ENCODE results near the gene ADGRG7.
A peak's percentile ranks its signal among the peaks of the same experiment; 100 is the strongest.

ADGRG7 gene, protein sequence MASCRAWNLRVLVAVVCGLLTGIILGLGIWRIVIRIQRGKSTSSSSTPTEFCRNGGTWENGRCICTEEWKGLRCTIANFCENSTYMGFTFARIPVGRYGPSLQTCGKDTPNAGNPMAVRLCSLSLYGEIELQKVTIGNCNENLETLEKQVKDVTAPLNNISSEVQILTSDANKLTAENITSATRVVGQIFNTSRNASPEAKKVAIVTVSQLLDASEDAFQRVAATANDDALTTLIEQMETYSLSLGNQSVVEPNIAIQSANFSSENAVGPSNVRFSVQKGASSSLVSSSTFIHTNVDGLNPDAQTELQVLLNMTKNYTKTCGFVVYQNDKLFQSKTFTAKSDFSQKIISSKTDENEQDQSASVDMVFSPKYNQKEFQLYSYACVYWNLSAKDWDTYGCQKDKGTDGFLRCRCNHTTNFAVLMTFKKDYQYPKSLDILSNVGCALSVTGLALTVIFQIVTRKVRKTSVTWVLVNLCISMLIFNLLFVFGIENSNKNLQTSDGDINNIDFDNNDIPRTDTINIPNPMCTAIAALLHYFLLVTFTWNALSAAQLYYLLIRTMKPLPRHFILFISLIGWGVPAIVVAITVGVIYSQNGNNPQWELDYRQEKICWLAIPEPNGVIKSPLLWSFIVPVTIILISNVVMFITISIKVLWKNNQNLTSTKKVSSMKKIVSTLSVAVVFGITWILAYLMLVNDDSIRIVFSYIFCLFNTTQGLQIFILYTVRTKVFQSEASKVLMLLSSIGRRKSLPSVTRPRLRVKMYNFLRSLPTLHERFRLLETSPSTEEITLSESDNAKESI

DNA sequence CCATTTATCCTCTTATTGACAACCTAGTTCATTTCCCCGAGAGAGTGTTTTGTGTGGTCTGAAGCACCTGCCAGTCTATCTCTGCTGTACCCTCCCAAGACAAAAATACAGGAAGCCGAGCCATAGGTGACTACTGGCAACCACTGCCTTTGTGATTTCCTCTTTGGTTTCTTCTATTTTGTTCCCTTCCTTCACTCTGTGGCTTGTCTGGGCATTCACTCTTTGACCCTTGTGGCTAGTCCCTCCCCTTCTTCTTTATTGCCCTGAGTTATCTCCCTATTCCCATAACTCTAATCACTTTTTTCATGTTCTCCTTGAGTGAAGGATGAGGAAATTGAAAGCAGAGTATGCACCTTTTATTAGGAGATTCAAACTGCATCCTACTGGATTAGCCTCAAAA, at the start of gene ADGRG7:
Gene ADGRG7 (plus strand): TSS at position 297 of the 400 bp plus-strand sequence. CDS start 256 bp downstream, outside the sequence.
- Histone ChIP-seq H3K9ac (ENCODE audit: low read depth, low read length) (no peak within 1 kb of the TSS), H3K4me3 (ENCODE audit: low read length) (no peak within 1 kb of the TSS), H3K27ac (ENCODE audit: low read length) (no peak within 1 kb of the TSS)

DNA sequence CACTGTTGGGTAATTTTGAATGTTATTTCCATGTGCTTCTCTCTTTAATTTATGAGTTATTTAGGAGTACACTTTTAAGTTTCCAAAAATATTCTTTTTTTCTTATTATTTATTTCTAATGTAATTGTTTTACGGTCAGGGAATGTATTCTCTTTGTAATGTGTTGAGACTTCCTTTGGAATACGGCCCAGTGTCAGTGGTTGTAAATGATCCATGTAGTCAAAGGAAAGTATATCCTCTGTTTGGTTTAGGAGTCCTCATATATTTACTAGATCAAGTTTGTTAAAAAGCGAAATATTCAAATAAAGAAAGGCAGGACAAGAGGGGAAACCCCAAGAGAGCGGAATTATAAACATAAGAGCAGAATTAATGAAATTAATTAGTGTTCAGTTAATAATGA, 49.0 kb upstream of the ADGRG7 start:
- Histone ChIP-seq H3K9me3 (ENCODE audit: insufficient read depth, low read depth, low read length) (no peaks in the 10 kb centered on the region), H3K9ac (ENCODE audit: low read depth, low read length) (no peak overlapping the region; the same call in 1 of the 2 replicates), H3K27ac (ENCODE audit: low read length) (peak overlapping the region; percentile 7)

More for the DNA sequence above, at the start of gene ADGRG7:
- Histone ChIP-seq H3K9me3 (ENCODE audit: insufficient read depth, low read depth, low read length) (no peaks in the 10 kb centered on the region), H3K4me1 (ENCODE audit: insufficient read depth, low read length) (no peaks in the 10 kb centered on the region), H3K36me3 (ENCODE audit: insufficient read depth, low read depth, low read length) (no peaks in the 10 kb centered on the region), H3K27me3 (ENCODE audit: insufficient read depth, low read length) (no peaks in the 10 kb centered on the region)

DNA sequence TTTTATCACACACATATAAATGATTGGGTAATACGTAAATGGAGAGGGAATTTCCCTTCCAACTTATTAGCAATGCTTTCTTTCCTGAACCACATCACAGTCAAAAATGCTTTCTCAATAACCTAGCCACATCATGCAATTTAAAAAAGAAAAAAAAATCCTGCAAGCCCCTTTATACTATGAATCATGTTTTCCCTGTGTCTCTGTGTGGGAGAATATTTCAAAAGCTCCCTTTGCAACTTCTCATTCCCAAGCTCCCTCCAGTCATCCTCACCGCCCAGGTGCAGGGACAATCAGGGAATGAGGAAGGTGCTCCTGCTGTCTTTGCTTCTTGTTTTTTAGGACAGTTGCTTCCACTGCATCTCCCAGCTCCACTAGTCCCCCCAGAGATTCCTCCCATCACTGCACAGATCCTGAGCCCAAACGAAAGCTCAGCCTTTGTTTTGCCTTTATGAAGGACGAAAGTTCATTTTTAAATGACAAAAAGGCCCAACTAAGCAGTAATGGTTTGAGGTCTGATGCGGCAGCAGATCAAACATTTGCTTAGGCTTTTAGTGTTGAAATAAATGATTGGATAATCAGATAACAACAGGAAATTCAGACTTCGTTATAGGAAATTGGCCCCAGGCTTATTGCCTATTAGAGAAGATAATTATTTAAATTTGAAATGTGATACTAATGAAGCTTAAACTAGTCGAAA, 47.8 kb upstream of the ADGRG7 start:
- Histone ChIP-seq H3K36me3 (ENCODE audit: insufficient read depth, low read depth, low read length) (no peaks in the 10 kb centered on the region), H3K4me3 (ENCODE audit: low read length) (no peak overlapping the region), H3K9ac (ENCODE audit: low read depth, low read length) (peak overlapping the region; percentile 31; the same call in 1 of the 2 replicates), H3K9me3 (ENCODE audit: insufficient read depth, low read depth, low read length) (no peaks in the 10 kb centered on the region), H3K4me1 (ENCODE audit: insufficient read depth, low read length) (peaks cover 23% of the 10 kb centered on the region; the same call in 1 of the 2 replicates), H3K27me3 (ENCODE audit: insufficient read depth, low read length) (no peaks in the 10 kb centered on the region), H3K27ac (ENCODE audit: low read length) (no peak overlapping the region)

More for the DNA sequence above, 49.0 kb upstream of the ADGRG7 start:
- peaks cover 23% of the 10 kb centered on the region; the same call in 1 of the 2 replicates for H3K4me1 ChIP-seq (ENCODE audit: insufficient read depth, low read length)
- H3K27me3 ChIP-seq (ENCODE audit: insufficient read depth, low read length) = no peaks in the 10 kb centered on the region
- H3K36me3 ChIP-seq (ENCODE audit: insufficient read depth, low read depth, low read length) = no peaks in the 10 kb centered on the region
- no peak overlapping the region for H3K4me3 ChIP-seq (ENCODE audit: low read length)

DNA sequence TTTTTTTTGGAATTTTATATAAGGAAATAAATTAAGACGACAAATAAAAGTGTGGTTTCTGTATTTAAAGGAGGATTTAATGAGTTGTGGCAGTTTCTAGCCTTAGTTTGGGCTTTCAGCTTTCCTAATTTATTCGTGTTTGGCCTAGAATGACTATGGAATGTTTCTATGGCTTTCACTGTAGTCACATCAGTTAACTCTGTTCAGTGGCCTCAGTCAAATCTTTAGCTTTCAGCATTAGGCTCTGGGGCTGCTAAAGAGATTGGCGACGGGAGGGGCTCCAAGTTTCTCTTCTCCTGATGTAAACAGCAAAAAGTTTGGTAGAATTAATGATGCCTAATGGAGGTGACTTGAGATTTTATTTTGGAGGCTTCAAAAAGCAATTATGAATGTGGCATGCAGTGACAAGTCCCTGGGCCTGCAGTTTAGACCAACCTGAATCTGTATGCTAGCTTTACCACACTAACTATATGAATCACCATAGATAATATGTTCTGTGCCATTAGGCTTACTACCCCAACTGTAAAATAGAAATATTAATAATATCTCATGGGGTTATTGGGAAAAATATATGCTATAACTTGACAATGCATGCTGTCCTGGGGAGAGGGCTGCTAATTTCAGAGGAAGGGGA, 47.1 kb upstream of the ADGRG7 start:
- Histone ChIP-seq H3K9me3 (ENCODE audit: insufficient read depth, low read depth, low read length) (no peaks in the 10 kb centered on the region), H3K9ac (ENCODE audit: low read depth, low read length) (peak overlapping the region; percentile 31; the same call in 1 of the 2 replicates), H3K27ac (ENCODE audit: low read length) (no peak overlapping the region), H3K4me3 (ENCODE audit: low read length) (no peak overlapping the region), H3K27me3 (ENCODE audit: insufficient read depth, low read length) (no peaks in the 10 kb centered on the region), H3K36me3 (ENCODE audit: insufficient read depth, low read depth, low read length) (no peaks in the 10 kb centered on the region), H3K4me1 (ENCODE audit: insufficient read depth, low read length) (peaks cover 23% of the 10 kb centered on the region; the same call in 1 of the 2 replicates)

DNA sequence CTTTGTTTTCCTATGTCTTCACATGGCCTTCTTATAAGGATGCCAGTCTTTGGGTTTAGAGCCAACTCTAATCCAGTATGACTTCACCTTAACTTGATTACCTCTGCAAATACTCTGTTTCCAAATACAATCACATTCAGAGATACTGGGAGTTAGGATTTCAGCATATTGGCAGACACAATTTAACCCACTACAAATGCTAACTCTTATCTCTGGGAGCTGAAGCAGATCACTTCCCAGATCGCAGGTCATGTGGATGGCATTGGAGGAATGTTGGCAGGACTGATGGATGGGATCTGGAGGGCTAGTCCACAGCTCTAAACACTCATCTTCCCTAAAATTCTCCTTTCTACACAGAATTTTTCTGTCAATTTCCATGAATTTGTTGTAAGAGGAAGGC, 46.2 kb upstream of the ADGRG7 start:
- no peak overlapping the region for H3K4me3 ChIP-seq (ENCODE audit: low read length)
- H3K4me1 ChIP-seq (ENCODE audit: insufficient read depth, low read length) = peaks cover 23% of the 10 kb centered on the region; the same call in 1 of the 2 replicates
- H3K36me3 ChIP-seq (ENCODE audit: insufficient read depth, low read depth, low read length) = no peaks in the 10 kb centered on the region
- no peaks in the 10 kb centered on the region for H3K27me3 ChIP-seq (ENCODE audit: insufficient read depth, low read length)
- H3K9ac ChIP-seq (ENCODE audit: low read depth, low read length) = no peak overlapping the region
- H3K27ac ChIP-seq (ENCODE audit: low read length) = no peak overlapping the region
- H3K9me3 ChIP-seq (ENCODE audit: insufficient read depth, low read depth, low read length) = no peaks in the 10 kb centered on the region

DNA sequence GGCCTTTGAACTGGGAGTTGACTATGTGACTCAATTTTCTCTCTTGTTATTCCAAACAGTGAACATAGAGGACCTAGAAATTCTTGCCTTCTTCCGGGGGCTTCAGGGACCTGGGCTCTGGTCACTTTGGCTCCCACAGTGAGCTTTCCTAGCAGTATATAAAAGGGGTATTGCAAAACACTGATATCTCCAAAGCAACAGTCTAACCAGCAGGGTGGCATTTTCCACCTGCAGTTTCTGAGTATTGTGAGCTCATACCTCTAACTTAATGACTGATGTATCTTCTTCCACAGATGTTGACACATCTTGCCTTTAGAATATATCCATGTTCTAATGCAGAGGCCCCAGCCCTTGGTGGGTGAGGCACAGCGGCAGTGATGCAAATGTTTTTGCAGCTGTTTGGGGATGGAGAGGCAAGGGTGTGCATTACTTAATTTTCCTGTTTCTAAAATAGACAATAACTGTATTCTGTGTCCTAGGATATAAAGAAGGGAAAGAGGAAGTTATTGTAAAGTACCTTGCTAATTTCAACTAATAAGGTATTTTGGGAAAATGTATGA, 45.7 kb upstream of the ADGRG7 start:
- H3K27me3 ChIP-seq (ENCODE audit: insufficient read depth, low read length) = no peaks in the 10 kb centered on the region

DNA sequence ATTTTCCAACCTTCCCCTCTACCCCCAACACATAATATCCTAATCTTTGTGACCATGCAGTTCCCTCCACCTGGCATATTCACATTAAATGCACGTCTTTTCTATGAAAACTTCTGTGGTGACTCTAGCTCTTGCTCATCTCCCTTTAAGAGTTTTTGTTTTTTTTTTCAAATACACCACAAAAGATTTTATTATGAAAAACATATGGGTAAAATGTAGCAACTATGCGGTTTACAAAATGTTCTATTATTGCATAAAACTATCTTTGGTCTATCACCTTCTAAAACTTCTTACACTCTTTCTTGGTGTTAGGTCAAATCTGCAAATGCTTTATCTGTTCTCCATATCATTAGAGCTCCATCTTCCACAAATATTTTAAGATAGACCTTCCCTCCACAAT, 38.6 kb upstream of the ADGRG7 start:
- Histone ChIP-seq H3K36me3 (ENCODE audit: insufficient read depth, low read depth, low read length) (no peaks in the 10 kb centered on the region), H3K9ac (ENCODE audit: low read depth, low read length) (no peak overlapping the region), H3K27ac (ENCODE audit: low read length) (no peak overlapping the region), H3K4me3 (ENCODE audit: low read length) (no peak overlapping the region), H3K4me1 (ENCODE audit: insufficient read depth, low read length) (no peaks in the 10 kb centered on the region), H3K27me3 (ENCODE audit: insufficient read depth, low read length) (no peaks in the 10 kb centered on the region), H3K9me3 (ENCODE audit: insufficient read depth, low read depth, low read length) (no peaks in the 10 kb centered on the region)

More for the DNA sequence above, 45.7 kb upstream of the ADGRG7 start:
- Histone ChIP-seq H3K9me3 (ENCODE audit: insufficient read depth, low read depth, low read length) (no peaks in the 10 kb centered on the region), H3K36me3 (ENCODE audit: insufficient read depth, low read depth, low read length) (no peaks in the 10 kb centered on the region), H3K27ac (ENCODE audit: low read length) (no peak overlapping the region), H3K4me3 (ENCODE audit: low read length) (no peak overlapping the region), H3K4me1 (ENCODE audit: insufficient read depth, low read length) (peaks cover 23% of the 10 kb centered on the region; the same call in 1 of the 2 replicates), H3K9ac (ENCODE audit: low read depth, low read length) (no peak overlapping the region)

DNA sequence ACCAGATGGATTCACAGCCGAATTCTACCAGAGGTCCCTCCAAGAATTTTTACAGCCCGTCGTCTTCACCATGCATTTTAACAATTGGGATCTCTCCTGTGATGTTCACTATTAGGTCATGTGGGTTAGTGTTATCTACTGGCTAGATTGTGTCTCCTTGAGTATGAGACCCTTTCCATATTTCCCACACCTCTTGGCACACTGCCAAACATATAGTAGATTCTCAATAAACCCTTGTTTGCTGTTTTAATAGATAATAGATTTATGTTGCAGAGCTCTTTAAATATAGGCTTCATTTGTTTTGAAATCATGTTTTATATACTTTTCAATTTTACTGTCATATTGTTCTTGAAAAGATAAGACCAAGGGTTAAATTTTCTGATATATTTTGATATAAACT, 34.9 kb upstream of the ADGRG7 start:
- no peak overlapping the region for H3K27ac ChIP-seq (ENCODE audit: low read length)
- H3K36me3 ChIP-seq (ENCODE audit: insufficient read depth, low read depth, low read length) = no peaks in the 10 kb centered on the region
- H3K9me3 ChIP-seq (ENCODE audit: insufficient read depth, low read depth, low read length) = no peaks in the 10 kb centered on the region
- H3K27me3 ChIP-seq (ENCODE audit: insufficient read depth, low read length) = no peaks in the 10 kb centered on the region
- no peak overlapping the region for H3K4me3 ChIP-seq (ENCODE audit: low read length)
- no peak overlapping the region for H3K9ac ChIP-seq (ENCODE audit: low read depth, low read length)
- peaks cover 6% of the 10 kb centered on the region; the same call in 1 of the 2 replicates for H3K4me1 ChIP-seq (ENCODE audit: insufficient read depth, low read length)

DNA sequence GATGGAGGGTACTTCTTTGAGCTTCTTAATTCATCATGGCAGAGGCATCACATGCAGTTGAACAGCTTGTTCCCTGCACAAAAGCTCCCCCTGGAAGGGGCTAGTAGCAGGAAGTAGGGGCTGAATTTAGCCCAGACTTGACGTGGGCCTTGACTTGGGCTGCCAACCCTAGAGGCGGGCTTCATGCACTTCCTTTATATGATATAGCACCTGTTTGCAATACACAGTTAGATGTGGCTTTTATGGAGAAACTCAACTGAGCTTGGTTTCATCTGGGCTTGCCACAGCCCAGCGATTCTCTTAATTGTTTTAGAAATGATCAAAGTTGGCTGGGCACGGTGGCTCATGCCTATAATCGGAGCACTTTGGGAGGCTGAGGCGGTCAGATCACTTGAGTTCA, 33.7 kb upstream of the ADGRG7 start:
- Histone ChIP-seq H3K9me3 (ENCODE audit: insufficient read depth, low read depth, low read length) (no peaks in the 10 kb centered on the region), H3K9ac (ENCODE audit: low read depth, low read length) (no peak overlapping the region), H3K4me1 (ENCODE audit: insufficient read depth, low read length) (peaks cover 6% of the 10 kb centered on the region; the same call in 1 of the 2 replicates), H3K27ac (ENCODE audit: low read length) (no peak overlapping the region), H3K27me3 (ENCODE audit: insufficient read depth, low read length) (no peaks in the 10 kb centered on the region), H3K36me3 (ENCODE audit: insufficient read depth, low read depth, low read length) (no peaks in the 10 kb centered on the region), H3K4me3 (ENCODE audit: low read length) (no peak overlapping the region)

DNA sequence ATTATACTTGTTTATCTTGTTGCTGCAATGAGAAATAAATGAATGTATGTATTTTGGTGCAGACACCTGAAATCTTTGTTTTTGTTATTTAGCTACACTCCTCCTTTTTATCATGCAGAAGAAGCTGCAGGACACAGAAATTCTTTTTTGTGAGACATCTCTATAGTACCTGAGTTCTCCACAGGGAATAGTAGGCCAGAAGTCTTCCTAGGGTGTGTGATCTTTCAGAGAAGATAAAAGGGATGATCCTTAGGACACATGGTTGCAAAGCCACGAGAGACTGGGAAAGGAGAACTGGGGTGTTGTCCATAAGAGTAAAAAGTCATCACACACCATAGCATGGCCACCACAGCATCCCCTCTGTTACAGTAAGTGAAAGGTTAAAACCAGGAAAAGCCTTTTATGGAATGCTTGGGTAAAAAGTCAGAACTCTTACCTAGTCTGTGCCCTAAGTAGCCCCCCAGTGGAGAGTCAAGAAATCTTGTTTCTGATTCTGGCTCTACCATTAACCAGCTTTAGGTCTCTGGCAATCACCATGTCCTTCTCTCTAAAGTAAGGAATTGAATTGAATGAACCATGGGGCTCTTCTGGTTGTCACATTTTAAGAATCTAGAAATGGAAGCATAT, 31.9 kb upstream of the ADGRG7 start:
- Histone ChIP-seq H3K9ac (ENCODE audit: low read depth, low read length) (no peak overlapping the region), H3K27ac (ENCODE audit: low read length) (no peak overlapping the region), H3K4me1 (ENCODE audit: insufficient read depth, low read length) (peaks cover 6% of the 10 kb centered on the region; the same call in 1 of the 2 replicates), H3K9me3 (ENCODE audit: insufficient read depth, low read depth, low read length) (no peaks in the 10 kb centered on the region), H3K36me3 (ENCODE audit: insufficient read depth, low read depth, low read length) (no peaks in the 10 kb centered on the region), H3K27me3 (ENCODE audit: insufficient read depth, low read length) (no peaks in the 10 kb centered on the region), H3K4me3 (ENCODE audit: low read length) (no peak overlapping the region; the same call in 1 of the 2 replicates)

Data from iPS-20b (cell line).